ENCODE data around the gene CDK2AP2.
"Not testable (repeated sequence)": the region's sequence is repeated elsewhere in the genome, so short reads cannot be mapped to it uniquely, and the experiment has no call there.

The CDK2AP2 gene

GRCh38 chr11:67466367-67466766, 41.6 kb downstream of the CDK2AP2 start:
- DNase-seq (ENCODE audit: low read depth) = no peak

- not testable (repeated sequence) for DNase-seq (ENCODE audit: low read depth)
Observed at GRCh38 chr11:67465530-67465929, 42.4 kb downstream of the CDK2AP2 start.

GRCh38 chr11:67465189-67465510, 42.8 kb downstream of the CDK2AP2 start:
- DNase-seq (ENCODE audit: low read depth) = no peak

- no peak for DNase-seq (ENCODE audit: low read depth)
Observed at GRCh38 chr11:67464411-67465188, 43.4 kb downstream of the CDK2AP2 start.

GRCh38 chr11:67463680-67464410, 44.1 kb downstream of the CDK2AP2 start:
- DNase-seq (ENCODE audit: low read depth) = no peak

GRCh38 chr11:67463186-67463585, 44.8 kb downstream of the CDK2AP2 start:
- no peak for DNase-seq (ENCODE audit: low read depth)

- no peak for DNase-seq (ENCODE audit: low read depth)
Observed at GRCh38 chr11:67458266-67458665, 49.7 kb downstream of the CDK2AP2 start.

GRCh38 chr11:67457453-67457852, 50.5 kb downstream of the CDK2AP2 start:
- DNase-seq (ENCODE audit: low read depth) = no peak

Data from HS-5 (cell line).